Measurements from ENCODE around the gene DGKH. TPM values are rescaled to one million over a fixed set of nuclear protein-coding genes. Genes with fewer than 3 reads are reported as not detected.
"Not testable (repeated sequence)": the region's sequence is repeated elsewhere in the genome, so short reads cannot be mapped to it uniquely, and the experiment has no call there.

Gene DGKH
- total and polyA plus RNA-seq, 2 donors (not counting 1 experiment from before 2014, with no cell fraction given) = 0.06 to 0.67 TPM

DNA sequence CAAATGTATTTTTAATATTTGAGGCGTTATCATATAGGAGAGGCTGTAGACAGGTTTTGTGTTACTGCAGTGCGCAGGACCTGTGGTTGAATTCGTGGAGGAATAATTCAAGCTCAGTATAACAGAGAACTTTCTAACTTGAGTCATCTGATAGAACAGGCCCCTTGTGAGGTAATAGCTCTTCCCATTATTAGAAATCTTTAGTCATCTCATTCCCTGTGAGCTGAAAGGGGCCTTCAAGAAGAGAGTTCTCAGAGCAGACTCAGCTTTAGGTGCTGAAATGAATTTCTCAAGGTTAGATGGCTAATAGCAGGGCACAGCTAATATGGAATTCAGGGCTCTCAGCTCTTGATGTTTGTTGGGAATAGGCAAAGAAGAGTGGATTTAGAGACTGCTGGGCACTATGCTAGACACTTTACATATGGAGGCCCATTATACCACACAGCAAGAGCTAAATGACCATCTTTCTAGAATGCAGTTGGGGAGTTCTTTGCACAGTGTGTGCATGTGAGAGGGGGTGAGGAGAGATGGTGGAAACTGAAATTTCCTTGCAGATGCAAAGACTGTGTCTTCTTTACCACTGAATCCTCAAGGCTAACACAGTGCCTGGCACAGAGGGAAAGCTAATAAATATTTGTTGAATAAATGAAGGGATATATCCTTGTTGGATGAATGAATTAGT, 89.5 kb downstream of the DGKH start:
- CTCF ChIA-PET = interaction anchor here (1.2 kb wide), 1 partner anchor 8 kb away, joined by 3 read pairs; no protein-coding TSS in a partner anchor
- Histone ChIP-seq H3K27me3 (replicated peaks in 1 of 4; ENCODE audit: control extremely low read depth in 1 of 4, control insufficient read depth in 3 of 4, insufficient read depth in 4 of 4, low read length in 3 of 4) (no peaks in the 10 kb centered on the region), H3K4me2 (replicated peaks; ENCODE audit: low read depth, low read length, poor library complexity, severe bottlenecking) (no peak overlapping the region), H4K20me1 (ENCODE audit: control insufficient read depth, insufficient read depth, low read length, poor library complexity, severe bottlenecking) (no peaks in the 10 kb centered on the region), H3K79me2 (ENCODE audit: control insufficient read depth, insufficient read depth, low read length) (no peaks in the 10 kb centered on the region), H2AFZ (ENCODE audit: insufficient read depth, low read depth, low read length, poor library complexity, severe bottlenecking) (no peak overlapping the region), H3K9me3 (ENCODE audit: control extremely low read depth in 1 of 3, control insufficient read depth in 2 of 3, insufficient read depth in 1 of 3, low read length in 2 of 3) (no peaks in the 10 kb centered on the region), H3K4me1 (ENCODE audit: control insufficient read depth in 2 of 2, insufficient read depth in 2 of 2, low read length in 2 of 2) (no peaks in the 10 kb centered on the region), H3K36me3 (replicated peaks in 1 of 2; ENCODE audit: control extremely low read depth in 1 of 2, control insufficient read depth in 1 of 2, extremely low read depth in 1 of 2, insufficient read depth in 2 of 2, low read length in 1 of 2) (no peaks in the 10 kb centered on the region), H3K9ac (ENCODE audit: low read length) (no peak overlapping the region), H3K4me3 (ENCODE audit: control extremely low read depth in 1 of 5, extremely low read depth in 1 of 5, insufficient read depth in 1 of 5, low read depth in 2 of 5, low read length in 4 of 5) (no peak overlapping the region), H3K27ac (ENCODE audit: low read length in 2 of 2) (no peak overlapping the region)
- no CpG with 5 or more reads among the region's 3 CpGs for WGBS (ENCODE audit: insufficient coverage)
- POLR2A ChIA-PET = no interaction called here
- Mint-ChIP-seq H3K9me3 (ENCODE audit: insufficient read depth) (peaks cover 2% of the 10 kb centered on the region), H3K27ac (no peak overlapping the region), H3K27me3 (no peaks in the 10 kb centered on the region), H3K4me3 (no peak overlapping the region), H3K4me1 (no peaks in the 10 kb centered on the region)
- TF ChIP-seq EZH2 (IDR thresholded peaks at IDR 0.05; ENCODE audit: borderline replicate concordance, insufficient read depth, low read depth, low read length, poor library complexity, severe bottlenecking) (no peak), CTCF (IDR thresholded peaks at IDR 0.05) (no peak)
- ATAC-seq (ENCODE audit: low read depth) (no peak), DNase-seq (no peak)
- intact Hi-C loops (cut with micrococcal nuclease) = no loop called here

DNA sequence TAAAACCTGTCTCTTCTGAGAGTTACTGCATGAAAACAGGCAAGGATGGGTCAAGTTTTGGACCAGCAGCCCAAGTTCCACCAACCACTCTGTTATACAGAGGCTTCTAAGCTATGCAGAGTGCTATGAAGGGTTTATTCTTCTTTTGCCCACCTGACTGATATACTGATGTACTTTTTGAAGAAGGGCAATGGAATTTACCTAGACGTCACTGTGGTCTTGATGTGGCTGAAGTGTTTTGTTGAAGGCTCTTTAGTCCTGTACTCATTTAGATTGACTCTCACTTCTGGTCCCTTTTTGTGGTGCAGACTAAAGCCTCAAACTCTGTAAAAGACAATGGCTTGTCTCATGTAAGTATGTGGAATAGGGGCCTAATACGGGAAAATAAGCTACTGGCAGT, 92.0 kb downstream of the DGKH start:
- Mint-ChIP-seq H3K9me3 (ENCODE audit: insufficient read depth) (peaks cover 2% of the 10 kb centered on the region), H3K4me1 (no peaks in the 10 kb centered on the region), H3K4me3 (no peak overlapping the region), H3K27me3 (no peaks in the 10 kb centered on the region), H3K27ac (no peak overlapping the region)
- Histone ChIP-seq H3K27me3 (replicated peaks in 1 of 4; ENCODE audit: control extremely low read depth in 1 of 4, control insufficient read depth in 3 of 4, insufficient read depth in 4 of 4, low read length in 3 of 4) (no peaks in the 10 kb centered on the region), H3K4me1 (ENCODE audit: control insufficient read depth in 2 of 2, insufficient read depth in 2 of 2, low read length in 2 of 2) (no peaks in the 10 kb centered on the region), H3K27ac (ENCODE audit: low read length in 2 of 2) (no peak overlapping the region), H3K4me2 (replicated peaks; ENCODE audit: low read depth, low read length, poor library complexity, severe bottlenecking) (no peak overlapping the region), H4K20me1 (ENCODE audit: control insufficient read depth, insufficient read depth, low read length, poor library complexity, severe bottlenecking) (no peaks in the 10 kb centered on the region), H3K9me3 (ENCODE audit: control extremely low read depth in 1 of 3, control insufficient read depth in 2 of 3, insufficient read depth in 1 of 3, low read length in 2 of 3) (peaks cover 0 to 1% (median 0%) of the 10 kb centered on the region in 3 donors), H3K79me2 (ENCODE audit: control insufficient read depth, insufficient read depth, low read length) (no peaks in the 10 kb centered on the region), H3K9ac (ENCODE audit: low read length) (no peak overlapping the region), H3K4me3 (ENCODE audit: control extremely low read depth in 1 of 5, extremely low read depth in 1 of 5, insufficient read depth in 1 of 5, low read depth in 2 of 5, low read length in 4 of 5) (no peak overlapping the region), H3K36me3 (replicated peaks in 1 of 2; ENCODE audit: control extremely low read depth in 1 of 2, control insufficient read depth in 1 of 2, extremely low read depth in 1 of 2, insufficient read depth in 2 of 2, low read length in 1 of 2) (no peaks in the 10 kb centered on the region), H2AFZ (ENCODE audit: insufficient read depth, low read depth, low read length, poor library complexity, severe bottlenecking) (no peak overlapping the region)
- ChIA-PET CTCF (no interaction called here), POLR2A (no interaction called here)
- DNase-seq = no peak
- no peak for ATAC-seq (ENCODE audit: low read depth)
- intact Hi-C loops (cut with micrococcal nuclease) = no loop called here
- TF ChIP-seq EZH2 (IDR thresholded peaks at IDR 0.05; ENCODE audit: borderline replicate concordance, insufficient read depth, low read depth, low read length, poor library complexity, severe bottlenecking) (no peak), CTCF (IDR thresholded peaks at IDR 0.05) (no peak)
- no CpG with 5 or more reads among the region's 2 CpGs for WGBS (ENCODE audit: insufficient coverage)

DNA sequence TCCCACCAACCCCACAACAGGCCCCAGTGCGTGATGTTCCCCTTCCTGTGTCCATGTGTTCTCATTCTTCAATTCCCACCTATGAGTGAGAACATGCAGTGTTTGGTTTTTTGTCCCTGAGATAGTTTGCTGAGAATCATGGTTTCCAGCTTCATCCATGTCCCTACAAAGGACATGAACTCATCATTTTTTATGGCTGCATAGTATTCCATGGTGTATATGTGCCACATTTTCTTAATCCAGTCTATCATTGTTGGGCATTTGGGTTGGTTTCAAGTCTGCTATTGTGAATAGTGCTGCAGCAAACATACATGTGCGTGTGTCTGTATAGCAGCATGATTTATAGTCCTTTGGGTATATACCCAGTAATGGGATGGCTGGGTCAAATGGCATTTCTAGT, 92.6 kb downstream of the DGKH start:
- H3K9me3 Mint-ChIP-seq (ENCODE audit: insufficient read depth); H3K79me2 ChIP-seq (ENCODE audit: control insufficient read depth, insufficient read depth, low read length); H2AFZ ChIP-seq (ENCODE audit: insufficient read depth, low read depth, low read length, poor library complexity, severe bottlenecking); DNase-seq; H3K27ac Mint-ChIP-seq; CTCF ChIA-PET; H3K4me1 ChIP-seq (ENCODE audit: control insufficient read depth in 2 of 2, insufficient read depth in 2 of 2, low read length in 2 of 2); H3K4me2 ChIP-seq (replicated peaks; ENCODE audit: low read depth, low read length, poor library complexity, severe bottlenecking); H3K36me3 ChIP-seq (replicated peaks in 1 of 2; ENCODE audit: control extremely low read depth in 1 of 2, control insufficient read depth in 1 of 2, extremely low read depth in 1 of 2, insufficient read depth in 2 of 2, low read length in 1 of 2); H3K27me3 ChIP-seq (replicated peaks in 1 of 4; ENCODE audit: control extremely low read depth in 1 of 4, control insufficient read depth in 3 of 4, insufficient read depth in 4 of 4, low read length in 3 of 4); ATAC-seq (ENCODE audit: low read depth); H3K4me3 Mint-ChIP-seq; H3K9ac ChIP-seq (ENCODE audit: low read length); H3K4me3 ChIP-seq (ENCODE audit: control extremely low read depth in 1 of 5, extremely low read depth in 1 of 5, insufficient read depth in 1 of 5, low read depth in 2 of 5, low read length in 4 of 5); H4K20me1 ChIP-seq (ENCODE audit: control insufficient read depth, insufficient read depth, low read length, poor library complexity, severe bottlenecking); intact Hi-C loops (cut with micrococcal nuclease); POLR2A ChIA-PET; H3K27ac ChIP-seq (ENCODE audit: low read length in 2 of 2); H3K9me3 ChIP-seq (ENCODE audit: control extremely low read depth in 1 of 3, control insufficient read depth in 2 of 3, insufficient read depth in 1 of 3, low read length in 2 of 3); H3K27me3 Mint-ChIP-seq; H3K4me1 Mint-ChIP-seq: not testable (repeated sequence)
- no CpG with 5 or more reads among the region's 2 CpGs for WGBS (ENCODE audit: insufficient coverage)

Data from B cell (primary cell).